Measurements from ENCODE around the gene FUT4. TPM values are rescaled to one million over a fixed set of nuclear protein-coding genes. Genes with fewer than 3 reads are reported as not detected.

FUT4 gene
- polyA plus RNA-seq, 2 of the 4 experiments (the other 2 are of a cell fraction), result 1.6 to 1.8 TPM

- Histone ChIP-seq H3K9me3 (no peaks in the 10 kb centered on the region), H3K27ac (no peak overlapping the region), H3K4me2 (no peak overlapping the region), H3K4me3 (no peak overlapping the region), H3K4me1 (no peaks in the 10 kb centered on the region)
- FAIRE-seq (no peak), ATAC-seq (no peak), DNase-seq (ENCODE audit: low read depth in 1 of 2, low spot score in 1 of 2) (no peak)
- ChIA-PET CTCF (interaction anchor here (1.6 kb wide), 1 partner anchor 10 kb away, joined by 4 read pairs; no protein-coding TSS in a partner anchor), POLR2A (no interaction called here)
- no peak for TF ChIP-seq NFE2L2 (conservative IDR thresholded peaks at IDR 0.05; ENCODE audit: low read length)
- TF ChIP-seq HEYL (CRISPR knock-in tag; IDR thresholded peaks at IDR 0.05), result no peak
- TF ChIP-seq USF2 (IDR thresholded peaks at IDR 0.05), result no peak
- TF ChIP-seq CBX8 (IDR thresholded peaks at IDR 0.05), result no peak
- WGBS (ENCODE audit: missing lambda C conversion rate), result 90% methylated on average over 5 of the region's 5 CpGs
These were observed 43.3 kb downstream of the FUT4 start for GRCh38 chr11:94586978-94587377.

GRCh38 chr11:94588366-94588942 lies 44.7 kb downstream of the FUT4 start:
- TF ChIP-seq GATA3 (IDR thresholded peaks at IDR 0.05; ENCODE audit: borderline replicate concordance) (no peak), SREBF2 (IDR thresholded peaks at IDR 0.05) (no peak), EP300 (IDR thresholded peaks at IDR 0.05) (no peak), ZFP36 (IDR thresholded peaks at IDR 0.05; ENCODE audit: borderline replicate concordance, partially characterized antibody) (no peak), E2F6 (IDR thresholded peaks at IDR 0.05; ENCODE audit: borderline replicate concordance, low read depth) (no peak), USF2 (IDR thresholded peaks at IDR 0.05) (no peak), HMGXB4 (CRISPR knock-in tag; IDR thresholded peaks at IDR 0.05; ENCODE audit: borderline replicate concordance) (no peak), CTCF (IDR thresholded peaks at IDR 0.05) (no peak), HEYL (CRISPR knock-in tag; IDR thresholded peaks at IDR 0.05) (no peak), REST (IDR thresholded peaks at IDR 0.05) (no peak), EHMT2 (IDR thresholded peaks at IDR 0.05; ENCODE audit: low read depth) (no peak), POLR2A (IDR thresholded peaks at IDR 0.05; ENCODE audit: low read length) (no peak), PHF8 (IDR thresholded peaks at IDR 0.05; ENCODE audit: borderline replicate concordance, low read depth) (no peak), RCOR1 (IDR thresholded peaks at IDR 0.05; ENCODE audit: low read depth, low read length) (no peak)
- no peaks in the 10 kb centered on the region for H3K4me1 ChIP-seq
- FAIRE-seq, result no peak
- DNase-seq (ENCODE audit: low read depth in 1 of 2, low spot score in 1 of 2), result no peak
- ChIA-PET POLR2A (no interaction called here), CTCF (interaction anchor here (1.7 kb wide), 1 partner anchor 11 kb away, joined by 4 read pairs; no protein-coding TSS in a partner anchor)
- H3K9me3 ChIP-seq, result no peaks in the 10 kb centered on the region
- WGBS (ENCODE audit: missing lambda C conversion rate), result 57% methylated on average over 2 of the region's 2 CpGs
- no peak overlapping the region for H3K4me2 ChIP-seq
- no peak overlapping the region for H3K4me3 ChIP-seq
- no peak for ATAC-seq
- no peak overlapping the region for H3K27ac ChIP-seq
